Activated naive CD8-positive, alpha-beta T cell treated with anti-CD3 and anti-CD28 coated beads, Interleukin-2, amount 50 U/mL, for 16 hours (primary cell): Measurements from ENCODE around the gene NOS1AP.

ENCODE experiments used
- DNase-seq: peaks from one replicate; pipeline ENCODE4 v3.0.0-alpha.2; 2020; ENCODE audit warnings: low read depth, low spot score

Gene NOS1AP

DNA sequence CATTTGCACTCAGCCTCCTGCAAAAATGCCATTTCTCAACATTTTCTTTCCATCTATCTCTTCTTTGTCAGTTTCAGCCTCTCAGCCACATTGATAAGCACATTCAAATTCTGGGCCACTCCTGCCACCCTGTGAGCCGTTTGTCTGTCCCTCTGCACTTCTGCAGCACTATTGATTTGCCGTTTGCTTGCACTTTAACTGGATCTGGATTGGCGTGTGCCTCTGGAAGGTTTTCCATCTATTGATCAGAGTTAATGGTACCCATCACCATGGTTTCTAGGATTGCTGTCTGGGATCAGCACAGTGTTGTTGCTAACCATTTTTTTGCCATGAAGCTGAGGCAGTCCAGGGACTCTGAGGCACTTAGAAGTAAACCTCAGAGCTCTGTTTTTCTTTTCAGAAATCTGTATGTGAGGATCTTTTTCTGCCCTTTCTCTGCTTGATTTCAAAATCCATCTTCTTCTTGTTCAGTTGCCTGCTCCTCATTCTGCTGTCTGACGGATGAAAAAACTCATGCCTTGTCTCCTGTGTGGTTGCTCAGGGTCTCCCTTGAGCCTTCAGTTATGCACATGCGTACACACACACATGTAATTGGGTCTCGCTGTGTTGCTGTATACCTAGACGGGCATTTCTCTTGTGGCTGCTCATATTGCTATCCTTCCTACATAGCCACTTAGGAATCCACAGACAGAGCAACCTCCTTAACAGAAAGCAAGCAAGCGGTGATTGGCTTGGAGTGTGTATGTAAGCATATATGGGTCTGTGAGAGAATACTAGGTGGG is 67.9 kb downstream of the NOS1AP start:
- no peak for DNase-seq

DNA sequence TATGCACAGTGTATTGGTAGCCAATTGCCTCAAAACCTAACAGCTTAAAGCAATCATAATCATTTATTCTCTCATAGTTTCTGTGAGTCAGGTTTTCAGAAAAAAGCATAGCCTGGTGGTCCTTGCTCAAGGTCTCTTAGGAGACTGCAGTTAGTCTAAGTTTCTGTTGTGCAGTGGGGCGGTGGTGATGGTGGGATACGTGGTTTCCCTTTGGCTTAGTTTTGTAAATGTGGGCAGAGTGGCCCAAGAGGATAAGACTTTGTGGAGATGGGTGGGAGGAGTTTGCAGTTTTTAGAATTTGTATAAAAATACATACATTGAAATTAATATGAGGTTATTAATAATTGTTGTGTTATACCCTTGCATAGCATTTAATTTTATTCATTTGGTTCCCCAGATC is 68.6 kb downstream of the NOS1AP start:
- no peak for DNase-seq

DNA sequence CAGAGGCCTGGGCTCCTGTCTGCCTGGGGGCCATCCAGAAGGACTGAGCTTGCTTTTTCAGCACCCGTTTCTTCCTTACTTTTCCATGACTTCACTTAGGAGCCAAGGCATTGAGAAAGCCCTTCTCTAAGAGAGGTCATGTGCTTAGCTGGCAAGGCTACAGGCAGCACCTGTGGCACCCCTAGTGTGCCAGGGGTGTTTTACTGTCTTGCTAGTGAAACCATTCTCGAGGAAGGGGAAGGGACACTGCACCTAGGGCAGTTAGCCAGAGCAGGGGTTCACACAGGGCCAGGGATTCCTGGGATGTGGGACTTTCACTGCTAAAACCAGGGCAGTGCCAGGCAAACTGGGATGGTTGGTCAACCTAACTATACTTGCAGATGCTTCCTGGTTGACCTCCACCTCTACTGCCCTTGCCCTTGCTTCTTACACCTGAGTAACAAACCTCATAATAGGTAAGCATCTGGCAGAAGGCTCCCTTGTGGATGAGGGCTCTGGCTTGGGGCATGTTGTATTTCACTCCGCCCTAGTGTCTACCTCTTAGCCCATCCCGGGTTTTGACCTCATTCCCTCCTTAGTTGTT is 69.2 kb downstream of the NOS1AP start:
- no peak for DNase-seq

DNA sequence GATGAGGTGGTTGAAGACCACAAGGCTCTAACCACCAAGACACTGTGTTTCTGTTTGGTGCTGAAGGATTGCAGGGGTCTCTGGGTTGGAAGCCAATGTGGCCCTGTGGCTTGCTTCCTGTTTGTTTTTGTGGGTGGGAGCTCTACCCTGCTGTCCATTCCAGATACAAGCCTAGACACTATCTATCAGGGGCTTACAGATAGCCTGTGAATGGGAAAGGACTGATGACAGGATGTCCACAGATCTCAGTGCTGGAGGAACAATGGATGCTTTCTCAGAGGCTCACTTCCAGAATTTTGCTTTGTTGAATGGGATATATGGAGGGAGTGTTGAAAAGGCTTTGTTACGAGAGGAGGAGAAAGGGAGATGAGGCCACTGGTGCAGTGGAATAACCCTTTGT is 69.7 kb downstream of the NOS1AP start:
- no peak for DNase-seq

GRCh38 chr1:162141281-162142054 is 72.0 kb downstream of the NOS1AP start:
- no peak for DNase-seq

DNA sequence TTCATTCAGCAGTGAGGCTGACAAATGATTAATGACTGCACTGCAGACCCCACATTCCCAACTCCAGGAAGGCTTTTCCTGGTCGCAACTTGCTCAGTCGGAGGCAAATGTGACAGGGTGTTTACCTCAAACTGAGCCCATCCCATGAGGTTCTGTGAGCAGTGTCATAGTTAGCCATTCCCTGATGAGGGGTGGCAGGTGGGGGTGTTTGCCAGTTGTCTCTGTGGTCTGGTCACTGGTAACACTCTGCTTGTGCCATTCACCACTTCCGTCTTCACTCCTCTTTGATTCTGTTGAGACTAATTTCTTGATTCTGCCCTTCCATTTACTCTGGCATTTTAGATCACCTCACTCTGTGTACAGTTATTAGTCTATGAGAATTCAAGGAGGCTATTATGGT is 73.5 kb downstream of the NOS1AP start:
- DNase-seq, result no peak

- DNase-seq, result no peak
Observed at GRCh38 chr1:162144268-162144667, 74.8 kb downstream of the NOS1AP start.

GRCh38 chr1:162144853-162145252 is 75.4 kb downstream of the NOS1AP start:
- no peak for DNase-seq

DNA sequence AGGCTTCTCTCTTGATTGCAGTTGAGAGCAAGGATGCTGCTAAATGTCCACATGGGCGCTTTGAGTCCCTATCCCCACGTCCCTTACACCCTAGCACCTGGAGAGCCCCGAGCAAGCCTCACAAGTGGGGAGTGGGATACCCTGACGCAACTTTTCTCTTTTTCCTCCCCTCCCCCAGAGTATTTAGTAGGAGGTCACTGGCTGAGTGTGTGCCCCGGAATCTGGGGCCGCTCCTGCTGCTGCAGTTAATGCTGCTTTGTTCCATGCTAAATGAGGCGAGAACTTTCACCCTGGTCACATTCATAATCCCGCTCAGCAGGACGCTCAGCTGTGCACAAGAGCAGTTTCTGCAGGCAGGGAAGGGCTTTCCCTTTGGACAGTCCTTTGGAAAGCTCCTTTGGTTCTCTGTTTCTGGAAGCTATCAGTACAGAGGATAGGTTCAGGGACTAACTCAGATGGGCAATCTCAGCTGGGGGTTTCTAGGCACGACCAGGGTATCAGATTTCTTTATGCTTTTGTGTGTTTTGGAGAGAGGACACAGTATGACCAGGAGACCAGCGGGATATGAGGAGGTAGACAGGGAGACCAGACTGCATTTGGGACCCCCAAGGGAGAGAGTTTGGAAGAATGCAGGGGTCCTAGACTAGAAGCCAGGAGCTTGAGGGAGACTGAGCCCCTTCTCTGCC is 75.9 kb downstream of the NOS1AP start:
- no peak for DNase-seq

- no peak for DNase-seq
Observed at GRCh38 chr1:162145966-162146696, 76.6 kb downstream of the NOS1AP start.

- DNase-seq, result no peak
Observed at GRCh38 chr1:162147760-162148159, 78.3 kb downstream of the NOS1AP start.

- no peak for DNase-seq
Observed at GRCh38 chr1:162150112-162150511, 80.6 kb downstream of the NOS1AP start.

DNA sequence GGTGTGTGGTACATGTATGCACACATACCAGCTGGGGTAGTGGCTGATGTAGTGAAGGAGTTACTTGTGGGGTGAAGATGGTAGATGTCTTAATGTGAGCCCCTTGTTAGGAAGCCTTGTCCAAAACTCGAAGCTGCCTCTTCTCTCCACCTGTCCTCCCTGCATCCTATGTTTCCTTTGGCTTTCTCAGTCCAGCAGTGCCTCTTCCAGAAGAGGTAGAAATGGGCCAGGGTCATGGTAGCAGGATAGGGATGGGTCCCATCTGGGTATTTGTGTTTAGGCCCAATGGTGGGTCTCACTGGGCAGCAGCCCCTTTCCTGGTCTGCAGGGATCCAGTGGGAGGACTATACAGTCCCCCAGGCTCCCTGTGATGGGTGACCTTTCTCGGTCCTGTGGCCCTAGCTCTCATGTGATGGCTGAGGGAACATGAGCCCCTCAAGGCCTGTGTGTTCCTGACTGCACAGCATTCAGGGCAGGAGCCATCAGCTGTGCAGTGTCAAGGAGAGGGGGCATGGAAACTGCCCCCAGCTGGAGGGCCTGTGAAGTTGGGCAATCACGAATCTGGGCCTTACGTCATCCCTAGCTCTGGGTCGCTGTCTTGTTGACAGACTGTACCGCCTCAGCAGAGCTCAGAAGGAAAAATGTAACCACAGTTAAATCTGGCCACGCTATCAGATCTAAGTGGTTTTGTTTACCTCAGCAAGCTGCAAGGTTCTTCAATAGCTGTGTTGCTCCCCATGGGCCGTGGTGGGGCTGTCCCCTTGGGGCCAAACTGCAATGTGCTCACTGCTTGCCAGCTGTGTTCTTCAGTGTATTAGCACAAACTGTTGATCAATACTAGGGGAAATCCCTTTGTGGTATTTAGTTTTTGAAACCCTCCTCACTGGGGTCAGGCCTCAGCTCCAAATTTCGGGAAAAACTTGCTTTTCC is 82.7 kb downstream of the NOS1AP start:
- DNase-seq, result no peak

DNA sequence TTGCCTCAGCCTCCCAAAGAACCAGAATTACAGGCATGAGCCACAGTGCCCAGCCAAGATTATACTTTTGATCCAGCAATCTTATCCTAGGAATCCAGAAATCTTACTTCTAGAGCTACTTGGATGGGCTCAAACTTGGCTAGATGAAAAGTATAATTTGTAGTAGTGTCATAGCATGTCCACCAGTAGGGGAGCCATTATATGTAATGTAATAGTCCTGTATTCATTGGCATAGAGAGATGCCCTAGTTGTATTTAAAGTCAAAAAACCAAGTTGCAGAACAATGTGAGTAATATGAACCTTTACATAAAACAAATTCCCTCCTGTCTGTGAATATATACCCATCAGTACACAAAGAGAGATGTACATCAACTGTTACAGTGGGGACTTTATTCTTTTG is 83.9 kb downstream of the NOS1AP start:
- no peak for DNase-seq

DNA sequence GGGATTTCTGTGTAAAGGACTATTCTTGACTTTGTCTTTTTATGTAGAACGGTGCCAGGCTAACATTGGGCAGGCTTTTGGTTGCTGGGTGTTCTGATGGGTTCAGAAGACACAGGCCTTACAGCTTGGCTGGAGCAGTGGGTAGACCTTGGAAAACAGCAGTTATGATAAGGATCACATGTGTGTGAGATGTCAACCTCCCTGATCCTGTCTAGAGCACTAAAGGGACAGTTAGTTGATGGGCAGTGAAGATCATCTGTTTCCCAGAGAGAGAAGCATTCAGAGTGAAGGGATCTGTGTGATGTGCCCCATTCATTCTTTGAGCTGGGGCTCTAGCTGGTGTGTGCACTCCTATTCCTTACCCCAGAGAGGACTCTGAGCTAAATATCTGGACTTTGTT is 88.0 kb downstream of the NOS1AP start:
- DNase-seq, result no peak

DNA sequence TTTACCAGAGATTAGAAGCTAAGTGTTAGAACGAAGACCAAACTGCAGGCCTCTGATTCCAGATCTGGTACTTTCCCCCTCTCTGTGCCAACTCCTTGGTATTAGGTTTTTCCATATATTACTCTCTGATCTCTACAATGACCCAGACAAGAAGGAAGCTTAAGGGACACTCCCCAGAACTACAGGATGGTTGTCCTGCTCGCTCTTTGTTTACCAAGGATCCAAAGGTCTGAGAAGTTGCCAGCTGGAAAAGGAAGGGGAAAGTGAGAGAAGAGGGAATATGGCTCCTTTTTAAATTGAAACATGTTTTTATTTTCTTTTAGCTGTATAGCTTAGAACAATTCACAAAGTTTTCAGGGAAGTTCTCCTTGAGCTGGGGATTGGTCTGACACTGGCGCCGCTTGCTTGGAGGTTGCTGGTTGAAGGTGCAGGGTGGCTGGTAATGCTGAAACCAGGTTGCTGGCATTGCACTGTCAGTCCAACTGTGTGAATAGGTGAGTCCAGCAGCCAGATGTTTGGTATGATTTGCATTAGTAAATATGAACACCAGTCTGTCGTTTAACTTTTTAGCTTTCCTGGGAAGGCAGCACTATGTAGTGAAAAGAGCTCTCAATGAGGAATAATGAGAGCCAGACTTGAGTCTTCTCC is 89.3 kb downstream of the NOS1AP start:
- no peak for DNase-seq

DNA sequence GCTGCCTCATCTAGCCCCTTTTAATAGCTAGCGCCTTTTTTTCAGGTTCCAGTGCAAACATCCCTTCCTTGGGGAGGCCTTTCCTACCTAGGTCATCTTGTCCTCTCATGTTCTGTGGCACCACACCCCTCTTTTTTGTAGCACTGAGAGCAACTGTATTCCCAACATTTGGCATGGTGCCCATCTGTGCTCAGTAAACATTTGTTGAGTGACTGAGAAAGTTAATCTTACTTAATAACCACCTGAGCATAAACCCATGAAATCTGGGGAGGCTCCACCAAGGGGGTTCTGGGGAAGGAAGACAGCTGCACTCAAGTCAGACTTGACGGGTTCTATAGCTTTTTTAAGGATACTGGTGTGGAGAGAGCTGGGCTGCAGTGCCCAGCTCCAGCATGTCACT is 90.0 kb downstream of the NOS1AP start:
- DNase-seq, result no peak

- DNase-seq, result no peak
Observed at GRCh38 chr1:162161916-162162550, 92.5 kb downstream of the NOS1AP start.

- no peak for DNase-seq
Observed at GRCh38 chr1:162165528-162165927, 96.0 kb downstream of the NOS1AP start.
